ENCODE results near the gene TMTC4. TPM values are rescaled to one million over a fixed set of nuclear protein-coding genes. Genes with fewer than 3 reads are reported as not detected.
"Not testable (repeated sequence)": the region's sequence is repeated elsewhere in the genome, so short reads cannot be mapped to it uniquely, and the experiment has no call there.

TMTC4 gene, protein sequence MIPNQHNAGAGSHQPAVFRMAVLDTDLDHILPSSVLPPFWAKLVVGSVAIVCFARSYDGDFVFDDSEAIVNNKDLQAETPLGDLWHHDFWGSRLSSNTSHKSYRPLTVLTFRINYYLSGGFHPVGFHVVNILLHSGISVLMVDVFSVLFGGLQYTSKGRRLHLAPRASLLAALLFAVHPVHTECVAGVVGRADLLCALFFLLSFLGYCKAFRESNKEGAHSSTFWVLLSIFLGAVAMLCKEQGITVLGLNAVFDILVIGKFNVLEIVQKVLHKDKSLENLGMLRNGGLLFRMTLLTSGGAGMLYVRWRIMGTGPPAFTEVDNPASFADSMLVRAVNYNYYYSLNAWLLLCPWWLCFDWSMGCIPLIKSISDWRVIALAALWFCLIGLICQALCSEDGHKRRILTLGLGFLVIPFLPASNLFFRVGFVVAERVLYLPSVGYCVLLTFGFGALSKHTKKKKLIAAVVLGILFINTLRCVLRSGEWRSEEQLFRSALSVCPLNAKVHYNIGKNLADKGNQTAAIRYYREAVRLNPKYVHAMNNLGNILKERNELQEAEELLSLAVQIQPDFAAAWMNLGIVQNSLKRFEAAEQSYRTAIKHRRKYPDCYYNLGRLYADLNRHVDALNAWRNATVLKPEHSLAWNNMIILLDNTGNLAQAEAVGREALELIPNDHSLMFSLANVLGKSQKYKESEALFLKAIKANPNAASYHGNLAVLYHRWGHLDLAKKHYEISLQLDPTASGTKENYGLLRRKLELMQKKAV
- 12.7 TPM for total RNA-seq
- 10 to 100 TPM; 13.4 to 18.2 (median 15.3) TPM for polyA plus RNA-seq (ENCODE audit: insufficient read depth in 1 of 8, insufficient read length in 8 of 8, low replicate concordance in 1 of 8)
- long read RNA-seq, donor 1: 0 reads
- long read RNA-seq, donor 2, partial matches to known transcripts: 0 of 1 reads
- long read RNA-seq, donor 2, other reads (novel, unspliced or antisense): 0 of 1 reads
- long read RNA-seq, donor 3, partial matches to known transcripts: 5 of 10 reads
- long read RNA-seq, donor 3, other reads (novel, unspliced or antisense): 0 of 10 reads
- long read RNA-seq, donor 4, partial matches to known transcripts: 0 of 4 reads
- long read RNA-seq, donor 4, other reads (novel, unspliced or antisense): 0 of 4 reads
- long read RNA-seq, donor 5, partial matches to known transcripts: 6 of 10 reads
- long read RNA-seq, donor 5, other reads (novel, unspliced or antisense): 0 of 10 reads
- long read RNA-seq, donor 6, partial matches to known transcripts: 0 of 6 reads
- long read RNA-seq, donor 6, other reads (novel, unspliced or antisense): 0 of 6 reads
- long read RNA-seq, donor 7, partial matches to known transcripts: 0 of 1 reads
- long read RNA-seq, donor 7, other reads (novel, unspliced or antisense): 0 of 1 reads
- long read RNA-seq, donor 8, partial matches to known transcripts: 0 of 1 reads
- long read RNA-seq, donor 8, other reads (novel, unspliced or antisense): 0 of 1 reads
- long read RNA-seq, donor 9, partial matches to known transcripts: 0 of 1 reads
- long read RNA-seq, donor 9, other reads (novel, unspliced or antisense): 0 of 1 reads
- long read RNA-seq, donor 10, partial matches to known transcripts: 0 of 4 reads
- long read RNA-seq, donor 10, other reads (novel, unspliced or antisense): 0 of 4 reads
- long read RNA-seq, donor 11, partial matches to known transcripts: 0 of 3 reads
- long read RNA-seq, donor 11, other reads (novel, unspliced or antisense): 0 of 3 reads

DNA sequence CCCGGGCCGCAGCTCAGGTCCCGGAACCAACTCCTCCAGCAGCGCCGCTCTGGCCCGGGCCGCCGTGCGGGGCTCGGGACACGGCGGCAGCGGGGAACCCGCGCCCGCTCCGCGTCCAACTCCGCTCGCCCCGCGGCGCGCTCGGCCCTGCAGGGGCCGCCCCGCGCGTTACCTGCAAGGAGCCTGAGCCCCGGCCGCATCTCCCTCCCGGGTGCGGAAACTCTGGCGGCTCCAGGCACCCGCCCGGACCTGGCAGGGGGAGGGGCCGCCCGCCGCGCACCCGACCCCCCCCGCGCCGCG lies at the start of gene TMTC4:
Gene TMTC4 (minus strand): TSS at position 224 of the 300 bp plus-strand sequence. CDS start 4,433 bp downstream, outside the sequence.
- under 1% methylated on average over 45 of the region's 45 CpGs for WGBS (ENCODE audit: insufficient coverage)
- no peaks in the 10 kb centered on the region for H3K9me3 ChIP-seq (replicated peaks; ENCODE audit: control insufficient read depth, low read depth, low read length)

DNA sequence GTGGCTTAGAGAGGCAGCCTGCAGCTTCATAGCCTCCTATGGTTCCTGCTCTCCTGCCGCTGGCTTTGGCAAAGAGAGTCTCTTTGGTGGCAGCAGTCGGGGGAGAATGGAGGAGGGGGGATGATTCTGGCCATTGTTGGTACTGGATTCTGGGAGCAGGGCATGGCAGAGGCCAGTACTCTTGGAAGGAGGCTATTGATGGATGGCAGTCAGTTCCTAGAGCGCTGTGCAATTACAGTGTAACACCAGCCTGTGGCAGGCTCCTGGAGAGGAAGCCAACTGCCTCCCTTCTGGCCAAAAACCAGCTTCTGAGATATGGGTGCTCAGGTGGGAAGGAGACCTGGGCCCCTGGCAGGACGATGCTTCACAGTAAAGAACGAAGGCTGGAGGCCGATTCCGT lies 47.9 kb upstream of the TMTC4 start:
- no peaks in the 10 kb centered on the region for H3K36me3 ChIP-seq (ENCODE audit: control insufficient read depth, insufficient read depth, low read length)
- no peaks in the 10 kb centered on the region for H3K27me3 ChIP-seq (ENCODE audit: control insufficient read depth, insufficient read depth, low read length)
- no peak overlapping the region for H3K4me3 ChIP-seq (ENCODE audit: low read length)
- no peak for DNase-seq
- H3K9me3 ChIP-seq (replicated peaks; ENCODE audit: control insufficient read depth, low read depth, low read length): no peaks in the 10 kb centered on the region
- H3K4me1 ChIP-seq (ENCODE audit: control insufficient read depth, insufficient read depth, low read length): no peaks in the 10 kb centered on the region
- WGBS (ENCODE audit: insufficient coverage): 90% methylated on average over 5 of the region's 7 CpGs
- no peak overlapping the region for H3K27ac ChIP-seq (ENCODE audit: low read length)

More for the DNA sequence above, at the start of gene TMTC4:
- peak within 1 kb of the TSS; percentile 79 for H3K4me3 ChIP-seq (ENCODE audit: low read length)
- peaks cover 9% of the 10 kb centered on the region for H3K36me3 ChIP-seq (ENCODE audit: control insufficient read depth, insufficient read depth, low read length)
- H3K27ac ChIP-seq (ENCODE audit: low read length): peak within 1 kb of the TSS; percentile 89
- no peaks in the 10 kb centered on the region for H3K27me3 ChIP-seq (ENCODE audit: control insufficient read depth, insufficient read depth, low read length)
- DNase-seq: no peak
- H3K4me1 ChIP-seq (ENCODE audit: control insufficient read depth, insufficient read depth, low read length): peaks cover 17% of the 10 kb centered on the region

DNA sequence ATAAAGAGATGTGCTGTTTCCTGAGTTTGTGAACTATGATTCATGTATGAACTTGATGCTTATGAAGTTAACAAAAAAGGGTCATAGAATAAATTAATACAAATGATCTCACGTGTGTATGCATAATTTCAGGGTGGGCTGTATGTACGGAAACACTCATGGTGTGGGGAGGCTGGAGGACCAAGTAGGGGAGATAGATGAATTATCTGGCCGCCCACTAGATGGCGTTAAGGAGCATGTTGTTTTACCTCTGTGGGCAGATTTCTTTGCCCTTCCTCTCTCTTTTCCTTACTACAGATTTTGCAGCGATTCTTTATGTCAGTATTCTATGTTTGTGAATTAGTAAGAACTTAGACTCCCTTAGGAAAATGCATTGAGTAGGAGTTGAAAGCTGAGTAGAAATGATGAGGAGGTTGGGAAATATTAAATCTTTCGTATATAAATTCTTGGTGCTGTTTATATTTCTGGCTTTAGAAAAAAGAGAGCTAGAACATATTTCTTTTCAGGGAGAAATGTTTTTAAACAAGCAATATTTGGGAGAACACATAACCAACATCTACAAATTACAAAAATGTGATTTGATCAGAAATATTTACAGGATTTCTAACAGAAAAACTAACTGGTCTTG lies 47.4 kb upstream of the TMTC4 start:
- WGBS (ENCODE audit: insufficient coverage): no CpG with 5 or more reads among the region's 6 CpGs
- H3K27me3 ChIP-seq (ENCODE audit: control insufficient read depth, insufficient read depth, low read length): no peaks in the 10 kb centered on the region
- no peaks in the 10 kb centered on the region for H3K4me1 ChIP-seq (ENCODE audit: control insufficient read depth, insufficient read depth, low read length)
- no peaks in the 10 kb centered on the region for H3K9me3 ChIP-seq (replicated peaks; ENCODE audit: control insufficient read depth, low read depth, low read length)
- no peak overlapping the region for H3K27ac ChIP-seq (ENCODE audit: low read length)
- H3K4me3 ChIP-seq (ENCODE audit: low read length): no peak overlapping the region
- H3K36me3 ChIP-seq (ENCODE audit: control insufficient read depth, insufficient read depth, low read length): no peaks in the 10 kb centered on the region
- peak; percentile 29 for DNase-seq

DNA sequence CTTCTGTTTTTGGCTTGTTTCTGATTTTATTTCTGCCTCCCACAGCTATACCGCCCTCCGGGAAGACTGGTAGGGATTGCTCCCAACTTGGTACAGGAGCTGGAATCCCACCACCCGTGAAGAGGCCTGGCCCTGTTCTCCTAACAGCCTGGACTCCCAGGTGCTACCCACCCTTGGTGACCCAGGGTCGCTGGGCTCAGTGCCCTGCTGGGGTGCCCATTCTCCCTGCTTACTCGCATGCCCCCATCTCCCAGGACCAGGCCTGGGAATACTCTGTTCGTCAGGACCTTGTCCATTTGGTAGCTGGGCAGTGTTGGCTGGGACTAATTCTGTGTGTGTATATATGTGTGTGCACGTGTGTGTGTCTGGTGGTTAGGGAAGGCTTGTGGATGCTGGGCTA lies 41.0 kb upstream of the TMTC4 start:
- Histone ChIP-seq H3K4me3 (ENCODE audit: low read length) (no peak overlapping the region), H3K27me3 (ENCODE audit: control insufficient read depth, insufficient read depth, low read length) (no peaks in the 10 kb centered on the region), H3K9me3 (replicated peaks; ENCODE audit: control insufficient read depth, low read depth, low read length) (no peaks in the 10 kb centered on the region), H3K36me3 (ENCODE audit: control insufficient read depth, insufficient read depth, low read length) (no peaks in the 10 kb centered on the region), H3K4me1 (ENCODE audit: control insufficient read depth, insufficient read depth, low read length) (no peaks in the 10 kb centered on the region), H3K27ac (ENCODE audit: low read length) (no peak overlapping the region)
- no peak for DNase-seq
- 90% methylated on average over 4 of the region's 7 CpGs for WGBS (ENCODE audit: insufficient coverage)

DNA sequence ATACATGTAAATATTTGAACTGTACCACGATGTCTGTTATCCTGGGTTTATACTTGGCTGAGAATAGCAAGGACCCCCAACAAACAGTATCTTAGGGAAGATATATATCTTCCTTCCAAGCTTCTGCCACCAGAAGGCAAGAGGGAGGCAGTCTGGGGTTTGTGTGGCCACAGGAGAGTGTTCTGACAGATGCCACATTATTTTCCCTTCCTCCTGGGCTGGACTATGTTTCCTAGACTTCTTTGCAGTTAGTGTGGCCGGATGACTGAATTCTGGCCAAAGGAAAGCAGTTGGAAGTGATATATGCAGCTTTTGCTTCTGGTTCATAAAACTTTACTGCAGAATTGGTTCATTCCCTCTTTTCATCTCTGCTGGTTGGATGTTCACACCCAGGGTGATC lies 39.9 kb upstream of the TMTC4 start:
- Histone ChIP-seq H3K27me3 (ENCODE audit: control insufficient read depth, insufficient read depth, low read length) (no peaks in the 10 kb centered on the region), H3K4me1 (ENCODE audit: control insufficient read depth, insufficient read depth, low read length) (no peaks in the 10 kb centered on the region), H3K27ac (ENCODE audit: low read length) (no peak overlapping the region), H3K36me3 (ENCODE audit: control insufficient read depth, insufficient read depth, low read length) (no peaks in the 10 kb centered on the region), H3K9me3 (replicated peaks; ENCODE audit: control insufficient read depth, low read depth, low read length) (no peaks in the 10 kb centered on the region), H3K4me3 (ENCODE audit: low read length) (no peak overlapping the region)
- no CpG with 5 or more reads among the region's 2 CpGs for WGBS (ENCODE audit: insufficient coverage)
- DNase-seq: no peak

DNA sequence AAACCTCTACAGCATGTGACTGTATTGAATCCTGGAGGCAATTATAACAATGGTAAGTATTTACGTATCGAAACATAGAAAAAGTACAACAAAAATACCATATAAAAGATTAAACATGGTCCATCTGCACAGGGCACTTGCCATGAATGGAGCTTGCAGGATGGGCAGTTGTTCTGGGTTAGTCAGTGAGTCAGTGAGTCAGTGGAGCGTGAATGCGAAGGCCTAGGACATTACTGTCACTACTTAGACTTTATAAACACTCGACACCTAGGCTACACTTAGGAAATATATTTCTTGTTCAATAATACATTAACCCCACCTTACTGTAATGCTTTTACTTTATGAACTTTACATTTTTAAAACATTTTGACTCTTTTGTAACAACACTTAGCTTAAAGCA lies 35.6 kb upstream of the TMTC4 start:
- Histone ChIP-seq H3K27me3 (ENCODE audit: control insufficient read depth, insufficient read depth, low read length) (no peaks in the 10 kb centered on the region), H3K4me1 (ENCODE audit: control insufficient read depth, insufficient read depth, low read length) (no peaks in the 10 kb centered on the region), H3K36me3 (ENCODE audit: control insufficient read depth, insufficient read depth, low read length) (no peaks in the 10 kb centered on the region), H3K4me3 (ENCODE audit: low read length) (no peak overlapping the region), H3K9me3 (replicated peaks; ENCODE audit: control insufficient read depth, low read depth, low read length) (no peaks in the 10 kb centered on the region), H3K27ac (ENCODE audit: low read length) (no peak overlapping the region)
- no CpG with 5 or more reads among the region's 5 CpGs for WGBS (ENCODE audit: insufficient coverage)
- no peak for DNase-seq

DNA sequence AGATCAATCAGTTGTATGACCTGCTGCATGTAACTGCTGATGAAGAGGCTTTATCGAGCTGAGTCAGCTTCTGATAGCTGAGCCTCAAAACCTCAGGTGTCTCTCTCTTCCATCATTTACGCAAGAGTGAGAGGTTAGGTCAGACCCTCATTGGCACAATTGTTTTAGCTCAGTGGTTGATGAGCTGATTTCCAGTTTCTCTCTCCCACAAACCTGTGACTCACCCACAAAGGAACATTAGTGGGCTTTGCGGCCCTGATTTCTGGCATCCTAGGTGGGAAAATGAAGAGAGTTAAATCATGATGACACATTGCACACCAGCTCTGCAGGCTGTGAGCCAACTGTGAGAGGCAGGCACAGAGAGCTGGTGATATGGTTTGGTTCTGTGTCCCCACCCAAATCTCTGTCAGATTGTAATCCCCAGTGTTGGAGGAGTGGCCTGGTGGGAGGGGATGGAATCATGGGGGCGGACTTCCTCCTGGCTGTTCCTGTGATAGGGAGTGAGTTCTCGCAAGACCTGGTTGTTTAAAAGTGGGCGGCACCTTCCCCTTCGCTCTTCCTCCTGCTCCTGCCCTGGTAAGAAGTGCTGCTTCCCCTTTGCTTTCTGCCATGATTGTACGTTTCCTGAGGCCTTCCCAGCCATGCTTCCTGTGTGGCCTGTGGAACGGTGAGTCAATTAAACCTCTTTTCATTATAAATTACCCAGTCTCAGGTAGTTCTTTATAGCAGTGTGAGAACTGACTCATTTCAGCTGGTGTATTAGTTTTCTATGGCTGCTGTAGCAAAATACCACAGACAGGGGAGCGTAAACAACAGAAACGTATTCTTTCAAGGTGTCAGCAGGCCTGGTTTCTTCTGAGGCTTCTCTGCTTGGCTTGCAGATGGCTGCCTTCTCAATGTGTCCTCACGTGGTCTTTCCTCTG lies 33.5 kb upstream of the TMTC4 start:
- Histone ChIP-seq H3K4me3 (ENCODE audit: low read length) (no peak overlapping the region), H3K27me3 (ENCODE audit: control insufficient read depth, insufficient read depth, low read length) (no peaks in the 10 kb centered on the region), H3K27ac (ENCODE audit: low read length) (no peak overlapping the region), H3K9me3 (replicated peaks; ENCODE audit: control insufficient read depth, low read depth, low read length) (no peaks in the 10 kb centered on the region), H3K4me1 (ENCODE audit: control insufficient read depth, insufficient read depth, low read length) (no peaks in the 10 kb centered on the region), H3K36me3 (ENCODE audit: control insufficient read depth, insufficient read depth, low read length) (no peaks in the 10 kb centered on the region)
- DNase-seq: no peak
- 88% methylated on average over 2 of the region's 12 CpGs for WGBS (ENCODE audit: insufficient coverage)

DNA sequence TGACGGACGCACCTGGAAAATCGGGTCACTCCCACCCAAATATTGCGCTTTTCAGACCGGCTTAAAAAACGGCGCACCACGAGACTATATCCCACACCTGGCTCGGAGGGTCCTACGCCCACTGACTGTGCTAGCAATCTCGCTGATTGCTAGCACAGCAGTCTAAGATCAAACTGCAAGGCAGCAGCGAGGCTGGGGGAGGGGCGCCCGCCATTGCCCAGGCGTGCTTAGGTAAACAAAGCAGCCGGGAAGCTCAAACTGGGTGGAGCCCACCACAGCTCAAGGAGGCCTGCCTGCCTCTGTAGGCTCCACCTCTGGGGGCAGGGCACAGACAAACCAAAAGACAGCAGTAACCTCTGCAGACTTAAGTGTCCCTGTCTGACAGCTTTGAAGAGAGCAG lies 23.7 kb upstream of the TMTC4 start:
- H3K4me3 ChIP-seq (ENCODE audit: low read length); H3K27me3 ChIP-seq (ENCODE audit: control insufficient read depth, insufficient read depth, low read length); H3K27ac ChIP-seq (ENCODE audit: low read length); H3K4me1 ChIP-seq (ENCODE audit: control insufficient read depth, insufficient read depth, low read length); H3K9me3 ChIP-seq (replicated peaks; ENCODE audit: control insufficient read depth, low read depth, low read length); DNase-seq; H3K36me3 ChIP-seq (ENCODE audit: control insufficient read depth, insufficient read depth, low read length): not testable (repeated sequence)
- WGBS (ENCODE audit: insufficient coverage): no CpG with 5 or more reads among the region's 16 CpGs
